Stimulated activated naive CD4-positive, alpha-beta T cell treated with Interleukin-2 at 50 U/mL for 16 hours (primary cell): ENCODE results near the gene SNX8.
"Not testable (repeated sequence)": the region's sequence is repeated elsewhere in the genome, so short reads cannot be mapped to it uniquely, and the experiment has no call there.

Source experiments
- DNase-seq: peaks from one replicate; lab custom pipeline; 2025; lab: John Stamatoyannopoulos, UW

SNX8 gene

DNA sequence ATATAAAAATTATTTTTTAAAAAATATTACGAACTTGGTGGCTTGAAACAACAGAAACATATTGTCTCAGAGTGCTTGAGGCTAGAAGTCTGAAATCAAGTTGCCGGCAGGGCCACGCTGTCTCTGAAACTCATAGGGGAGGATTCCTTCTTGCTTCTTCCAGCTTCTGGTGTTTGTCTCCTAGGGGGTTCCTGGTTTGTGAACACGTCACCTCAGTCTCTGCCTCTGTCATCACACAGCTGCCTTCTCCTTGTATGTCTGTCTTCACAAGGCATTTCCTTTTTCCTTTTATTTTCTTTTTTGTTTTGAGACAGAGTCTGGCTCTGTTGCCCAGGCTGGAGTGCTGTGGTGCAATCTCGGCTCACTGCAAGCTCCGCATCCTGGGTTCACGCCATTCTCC lies 12.7 kb upstream of the SNX8 start:
- DNase-seq, result no peak

- no peak for DNase-seq
Measured at GRCh38 chr7:2325162-2325561, 10.9 kb upstream of the SNX8 start.

GRCh38 chr7:2321020-2321419 lies 6.8 kb upstream of the SNX8 start:
- no peak for DNase-seq

DNA sequence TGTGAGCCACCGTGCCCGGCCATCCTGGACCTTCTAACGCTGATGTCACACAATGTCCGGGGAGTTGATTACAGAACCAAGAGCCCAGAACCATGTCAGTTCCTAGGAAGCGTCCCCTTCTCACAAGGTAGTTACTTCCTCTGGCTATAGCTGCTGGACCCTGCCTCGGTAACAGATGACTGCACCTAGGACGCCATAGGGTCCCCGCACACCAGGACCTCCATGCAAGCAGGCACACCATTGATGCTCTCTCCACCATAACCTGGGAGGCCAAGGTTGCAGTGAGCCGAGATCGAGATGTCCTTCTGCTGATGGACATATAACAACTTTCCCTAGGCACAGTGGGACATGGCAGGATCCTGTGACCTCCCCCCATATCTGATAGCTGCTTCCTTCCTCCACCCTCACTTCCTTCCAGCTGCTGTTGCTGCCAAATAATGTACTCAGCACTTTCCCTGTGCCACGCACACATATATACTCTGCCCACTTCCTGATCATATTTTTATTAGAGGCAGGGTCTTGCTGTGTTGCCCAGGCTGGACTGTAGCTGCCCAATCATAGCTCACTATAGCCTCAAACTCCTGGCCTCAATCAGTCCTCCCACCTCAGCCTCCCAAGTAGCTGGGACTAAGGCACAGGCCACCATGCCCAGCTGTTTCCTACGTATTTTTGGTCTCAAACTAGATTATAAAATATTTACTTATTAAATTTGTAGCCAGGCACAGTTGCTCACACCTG lies 3.5 kb upstream of the SNX8 start:
- DNase-seq, result no peak

DNA sequence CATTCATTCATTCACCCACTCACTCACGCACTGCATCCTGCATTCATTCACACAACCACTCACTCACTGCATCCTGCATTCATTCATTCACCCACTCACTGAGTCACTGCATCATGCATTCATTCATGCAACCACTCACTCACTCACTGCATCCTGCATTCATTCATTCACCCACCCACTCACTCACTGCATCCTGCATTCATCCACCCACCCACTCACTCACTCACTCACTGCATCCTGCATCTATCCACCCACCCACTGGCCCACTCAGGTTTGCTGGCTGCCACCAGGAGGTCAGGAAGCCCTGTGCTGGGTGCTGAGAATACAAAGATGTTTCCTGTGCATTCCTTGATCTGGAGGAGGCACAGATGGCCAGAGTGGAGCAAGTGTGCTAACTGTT lies 2.3 kb upstream of the SNX8 start:
- no peak for DNase-seq

DNA sequence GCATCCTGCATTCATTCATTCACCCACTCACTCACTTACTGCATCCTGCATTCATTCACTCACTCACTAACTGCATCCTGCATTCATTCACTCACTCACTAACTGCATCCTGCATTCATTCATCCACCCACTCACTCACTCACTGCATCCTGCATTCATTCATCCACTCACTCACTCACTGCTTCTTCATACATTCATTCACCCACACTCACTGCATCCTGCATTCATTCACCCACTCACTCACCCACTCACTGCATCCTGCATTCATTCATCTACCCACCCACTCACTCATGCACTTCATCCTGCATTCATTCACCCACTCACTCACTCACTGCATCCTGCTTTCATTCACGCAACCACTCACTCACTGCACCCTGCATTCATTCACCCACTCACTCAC lies 1.5 kb upstream of the SNX8 start:
- no peak for DNase-seq

DNA sequence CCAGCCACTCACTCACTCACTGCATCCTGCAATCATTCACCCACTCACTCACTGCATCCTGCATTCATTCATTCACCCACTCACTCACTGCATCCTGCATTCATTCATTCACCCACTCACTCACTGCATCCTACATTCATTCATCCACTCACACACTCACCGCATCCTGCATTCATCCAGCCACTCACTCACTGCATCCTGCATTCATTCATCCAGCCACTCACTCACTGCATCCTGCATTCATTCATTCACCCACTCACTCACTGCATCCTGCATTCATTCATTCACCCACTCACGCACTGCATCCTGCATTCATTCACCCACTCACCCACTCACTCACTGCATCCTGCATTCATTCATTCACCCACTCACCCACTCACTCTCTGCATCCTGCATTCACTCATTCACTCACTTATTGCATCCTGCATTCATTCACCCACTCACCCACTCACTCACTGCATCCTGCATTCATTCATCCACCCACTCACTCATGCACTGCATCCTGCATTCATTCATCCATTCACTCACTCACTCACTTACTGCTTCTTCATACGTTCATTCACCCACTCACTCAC lies 802 bp upstream of the SNX8 start:
- not testable (repeated sequence) for DNase-seq

DNA sequence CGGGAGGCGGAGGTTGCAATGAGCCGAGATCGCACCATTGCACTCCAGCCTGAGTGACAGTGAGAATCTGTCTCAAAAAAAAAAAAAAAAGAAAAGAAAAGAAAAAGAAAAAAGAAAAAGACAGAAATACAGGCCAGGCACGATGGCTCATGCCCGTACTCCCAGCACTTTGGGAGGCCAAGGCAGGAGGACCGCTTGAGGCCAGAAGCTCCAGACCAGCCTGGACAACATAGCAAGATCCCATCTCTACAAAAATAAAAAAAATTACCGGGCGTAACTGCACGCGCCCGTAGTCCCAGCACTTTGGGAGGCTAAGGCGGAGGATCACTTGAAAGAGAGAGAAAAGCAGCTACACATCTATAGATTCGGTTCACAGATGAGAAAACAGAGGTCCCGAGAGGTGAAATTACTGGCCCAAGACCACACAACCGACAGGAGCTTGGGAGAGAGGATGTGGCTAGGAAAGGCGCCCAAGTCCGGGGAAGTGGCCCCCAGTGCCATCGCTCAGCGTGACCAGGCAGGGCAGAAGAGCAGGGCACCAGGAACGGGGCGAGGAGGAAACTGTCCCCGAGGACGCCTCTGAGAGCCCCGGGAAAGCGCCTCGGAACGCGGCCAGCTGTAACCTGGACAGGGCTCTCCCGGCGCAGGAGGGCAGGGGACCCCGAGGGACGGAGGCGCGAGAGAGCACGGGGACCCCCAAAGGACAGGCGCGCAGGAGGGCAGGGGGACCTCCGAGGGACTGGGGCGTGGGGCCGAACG lies 612 bp downstream of the SNX8 start:
- no peak for DNase-seq

DNA sequence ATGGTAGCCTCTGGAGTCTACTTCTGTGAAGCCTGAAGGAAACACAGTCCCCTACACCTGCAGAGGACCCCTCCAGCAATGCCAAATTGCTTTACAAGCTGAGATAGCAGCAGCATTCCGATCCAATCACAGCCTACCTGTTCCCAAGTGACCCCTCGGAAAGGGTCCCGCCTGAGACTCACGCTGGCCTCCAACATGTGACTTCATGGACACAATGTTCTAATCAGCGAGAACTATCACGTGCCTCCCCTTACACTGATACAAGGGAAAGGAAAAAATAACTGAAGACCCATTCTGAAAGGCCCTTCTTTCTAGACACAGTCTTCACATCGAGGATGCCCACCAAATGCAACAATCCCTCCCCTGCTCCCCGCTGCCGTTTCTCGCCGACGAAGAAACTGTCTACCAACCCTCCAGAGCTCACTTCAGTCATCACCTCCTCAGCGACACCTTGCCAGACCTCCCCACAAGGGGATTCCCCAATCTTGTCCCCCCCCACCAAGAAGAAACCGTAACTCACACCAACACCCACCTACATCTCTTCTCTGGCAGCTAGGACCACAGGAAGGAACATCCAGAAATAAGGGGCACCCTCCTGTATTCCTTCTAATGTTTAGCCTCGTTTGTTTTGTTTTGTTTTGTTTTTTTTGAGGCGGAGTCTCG lies 1.8 kb downstream of the SNX8 start:
- no peak for DNase-seq

DNA sequence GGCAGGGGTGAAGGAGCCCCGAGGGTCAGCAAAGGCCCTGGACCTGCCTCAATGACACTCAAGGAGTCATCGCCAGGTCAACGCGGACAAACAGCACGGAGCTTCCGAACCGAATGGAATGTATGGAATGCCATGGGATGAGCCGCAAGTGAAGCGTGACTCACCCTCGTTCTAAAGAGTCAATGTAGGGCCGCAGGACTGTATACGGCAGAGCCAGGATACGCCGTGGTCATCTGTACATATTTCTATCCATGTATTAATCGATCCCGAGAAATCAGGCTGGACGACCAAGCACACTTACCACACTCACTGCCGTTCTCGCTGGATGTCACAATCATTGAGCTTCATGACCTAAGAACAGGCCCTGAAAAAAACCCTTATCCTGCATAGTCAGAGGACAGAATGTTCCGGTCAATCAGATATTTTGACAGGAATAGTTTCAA lies 4.3 kb downstream of the SNX8 start:
- DNase-seq, result no peak

DNA sequence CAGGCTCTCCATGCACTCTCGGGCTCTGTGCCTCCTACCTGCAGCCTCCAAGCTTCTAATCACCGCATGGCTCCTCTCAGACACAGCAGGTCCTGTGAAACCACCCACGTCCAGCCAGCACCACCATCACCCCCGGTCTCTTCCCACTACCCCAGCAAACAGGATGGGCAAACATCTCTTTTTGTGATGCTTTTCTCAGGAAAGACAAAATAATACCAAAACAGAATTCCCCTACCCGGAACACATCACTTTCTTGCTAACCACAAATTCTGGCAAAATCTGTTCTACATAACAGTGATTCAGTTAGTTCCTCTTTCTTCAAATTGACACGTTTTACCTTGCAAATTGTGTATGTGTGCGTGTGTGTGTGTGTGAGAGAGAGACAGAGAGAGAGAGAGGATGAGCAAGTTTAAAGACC lies 6.5 kb downstream of the SNX8 start:
- DNase-seq, result no peak

DNA sequence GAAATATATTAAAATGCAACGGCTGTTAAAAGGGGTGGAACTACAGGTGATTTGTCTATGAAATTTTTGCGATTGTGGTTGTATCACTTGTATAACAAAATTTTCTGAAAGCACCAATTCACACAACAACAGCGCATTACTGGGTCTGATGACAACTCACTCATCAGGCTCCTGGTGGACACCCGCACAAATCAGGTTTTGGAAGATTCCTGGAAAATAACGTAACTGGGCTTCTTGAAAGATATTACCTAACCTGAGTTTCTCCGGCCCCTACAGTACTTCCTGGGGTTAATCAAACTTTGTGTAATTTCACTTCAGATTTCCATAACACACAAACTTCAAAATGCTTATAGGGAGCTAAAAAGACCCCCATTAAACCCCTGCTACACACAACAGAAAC lies 7.6 kb downstream of the SNX8 start:
- DNase-seq, result no peak

- not testable (repeated sequence) for DNase-seq
Measured at GRCh38 chr7:2305258-2305657, 9.0 kb downstream of the SNX8 start.

- DNase-seq, result not testable (repeated sequence)
Measured at GRCh38 chr7:2303520-2303919, 10.7 kb downstream of the SNX8 start.

- not testable (repeated sequence) for DNase-seq
Measured at GRCh38 chr7:2302743-2303397, 11.4 kb downstream of the SNX8 start.

DNA sequence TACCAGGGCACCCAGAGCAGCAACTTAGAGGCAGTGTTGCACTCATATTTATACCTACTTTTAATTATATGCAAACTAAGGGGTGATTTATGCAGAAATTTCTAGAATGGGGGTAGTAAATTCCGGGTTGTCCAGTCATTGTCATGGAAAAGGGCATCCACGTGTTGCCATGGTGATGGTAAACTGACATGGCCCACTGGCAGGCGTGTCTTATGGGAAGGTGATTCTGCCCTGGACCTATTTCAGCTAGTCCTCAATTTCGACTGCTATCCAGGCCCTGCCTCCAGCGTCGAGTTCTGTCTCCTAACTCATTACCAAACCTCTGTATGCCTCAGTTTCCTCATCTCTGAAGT lies 12.8 kb downstream of the SNX8 start:
- DNase-seq, result no peak

- no peak for DNase-seq
Measured at GRCh38 chr7:2299870-2300512, 14.2 kb downstream of the SNX8 start.

- DNase-seq, result peak; percentile 10
Measured at GRCh38 chr7:2299131-2299829, 15.0 kb downstream of the SNX8 start.

DNA sequence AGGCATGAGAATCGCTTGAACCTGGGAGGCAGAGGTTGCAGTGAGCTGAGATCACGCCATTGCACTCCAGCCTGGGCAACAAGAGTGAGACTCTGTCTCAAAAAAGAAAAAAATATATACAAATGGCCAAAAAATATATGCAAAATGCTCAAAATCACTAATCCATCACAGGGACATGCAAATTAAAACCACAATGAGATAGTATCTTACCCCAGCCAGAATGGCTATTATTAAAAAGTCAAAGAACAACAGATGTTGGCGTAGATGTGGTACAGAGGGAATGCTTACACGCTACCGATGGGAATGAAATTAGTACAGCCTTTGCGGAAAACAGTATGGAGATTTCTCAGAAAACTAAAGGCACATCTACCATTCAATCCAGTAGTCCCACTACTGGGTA lies 17.4 kb downstream of the SNX8 start:
- no peak for DNase-seq

GRCh38 chr7:2295936-2296620 lies 18.2 kb downstream of the SNX8 start:
- DNase-seq, result no peak
